WI38 (cell line): ENCODE measurements around the gene ASB6.
"Not testable (repeated sequence)": the region's sequence is repeated elsewhere in the genome, so short reads cannot be mapped to it uniquely, and the experiment has no call there.

Experiments
- H3K4me3 ChIP-seq: 2 replicates; pipeline ENCODE4 v1.5.1; 2011; ENCODE audit warnings: low read depth, mild to moderate bottlenecking, control low read depth, low read length
- TF ChIP-seq, protein P1 (sequence below): IDR thresholded peaks from 2 replicates; pipeline ENCODE4 v1.5.1; 2012; ENCODE audit warnings: low read depth, mild to moderate bottlenecking, control low read depth, low read length

The ASB6 gene

GRCh38 chr9:129639034-129639630 lies 2.8 kb downstream of the ASB6 start:
- H3K4me3 ChIP-seq: no peak overlapping the region
- TF ChIP-seq, protein P1, sequence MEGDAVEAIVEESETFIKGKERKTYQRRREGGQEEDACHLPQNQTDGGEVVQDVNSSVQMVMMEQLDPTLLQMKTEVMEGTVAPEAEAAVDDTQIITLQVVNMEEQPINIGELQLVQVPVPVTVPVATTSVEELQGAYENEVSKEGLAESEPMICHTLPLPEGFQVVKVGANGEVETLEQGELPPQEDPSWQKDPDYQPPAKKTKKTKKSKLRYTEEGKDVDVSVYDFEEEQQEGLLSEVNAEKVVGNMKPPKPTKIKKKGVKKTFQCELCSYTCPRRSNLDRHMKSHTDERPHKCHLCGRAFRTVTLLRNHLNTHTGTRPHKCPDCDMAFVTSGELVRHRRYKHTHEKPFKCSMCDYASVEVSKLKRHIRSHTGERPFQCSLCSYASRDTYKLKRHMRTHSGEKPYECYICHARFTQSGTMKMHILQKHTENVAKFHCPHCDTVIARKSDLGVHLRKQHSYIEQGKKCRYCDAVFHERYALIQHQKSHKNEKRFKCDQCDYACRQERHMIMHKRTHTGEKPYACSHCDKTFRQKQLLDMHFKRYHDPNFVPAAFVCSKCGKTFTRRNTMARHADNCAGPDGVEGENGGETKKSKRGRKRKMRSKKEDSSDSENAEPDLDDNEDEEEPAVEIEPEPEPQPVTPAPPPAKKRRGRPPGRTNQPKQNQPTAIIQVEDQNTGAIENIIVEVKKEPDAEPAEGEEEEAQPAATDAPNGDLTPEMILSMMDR: no peak

GRCh38 chr9:129637673-129638439 lies 4.1 kb downstream of the ASB6 start:
- no peak overlapping the region for H3K4me3 ChIP-seq
- TF ChIP-seq, protein P1: no peak

DNA sequence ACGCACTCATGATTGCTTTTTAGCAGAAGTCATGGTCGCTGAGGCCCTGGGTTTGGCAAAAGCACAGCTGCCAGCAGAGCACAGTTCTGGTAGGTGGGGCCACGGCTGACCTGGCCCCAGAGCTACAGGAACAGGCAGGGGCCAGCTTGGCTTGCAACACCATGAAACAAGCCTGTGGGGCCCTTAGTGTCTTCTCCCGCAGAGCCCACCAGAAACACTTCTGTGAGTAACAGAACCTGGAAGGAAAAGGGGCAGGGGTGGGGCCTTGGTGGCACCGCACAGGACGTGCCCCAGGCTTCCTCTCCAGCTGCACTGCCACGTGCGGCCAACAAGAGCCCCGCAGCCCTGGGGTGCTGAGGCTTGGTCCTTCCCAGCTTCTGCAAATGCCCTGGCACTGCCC lies 4.8 kb downstream of the ASB6 start:
- no peak overlapping the region for H3K4me3 ChIP-seq
- TF ChIP-seq, protein P1: no peak

DNA sequence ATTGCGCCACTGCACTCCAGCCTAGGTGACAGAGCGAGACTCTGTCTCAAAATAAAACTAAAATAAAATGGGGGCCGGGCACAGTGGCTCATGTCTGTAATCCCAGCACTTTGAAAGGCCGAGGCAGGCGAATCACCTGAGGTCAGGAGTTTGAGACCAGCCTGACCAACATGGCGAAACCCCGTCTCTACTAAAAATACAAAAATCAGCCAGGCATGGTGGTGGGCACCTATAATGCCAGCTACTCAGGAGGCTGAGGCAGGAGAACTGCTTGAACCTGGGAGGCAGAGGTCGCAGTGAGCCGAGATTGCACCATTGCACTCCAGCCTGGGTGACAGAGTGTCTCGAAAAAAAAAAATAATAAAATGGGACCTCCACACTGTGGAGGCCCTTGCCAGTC lies 5.6 kb downstream of the ASB6 start:
- not testable (repeated sequence) for H3K4me3 ChIP-seq

GRCh38 chr9:129635099-129636065 lies 6.6 kb downstream of the ASB6 start:
- H3K4me3 ChIP-seq: no peak overlapping the region
- TF ChIP-seq, protein P1: no peak

GRCh38 chr9:129633848-129634247 lies 8.1 kb downstream of the ASB6 start:
- no peak overlapping the region for H3K4me3 ChIP-seq
- TF ChIP-seq, protein P1: no peak

GRCh38 chr9:129633207-129633606 lies 8.7 kb downstream of the ASB6 start:
- H3K4me3 ChIP-seq: no peak overlapping the region
- TF ChIP-seq, protein P1: no peak
